BLaER1 treated with 17β-estradiol and CSF1 and Interleukin-3, amounts not matched to agents 10 nM and 100 nM (cell line): ENCODE measurements around the gene MAMDC2.

Experiments
- H3K27ac ChIP-seq, 11 experiments: shearing (Covaris generic); formaldehyde crosslinking; 2 replicates each; pipeline ENCODE4 v1.8.1; 2022
- H3K27me3 ChIP-seq, 11 experiments: shearing (Covaris generic); formaldehyde crosslinking; 2 replicates each; pipeline ENCODE4 v1.8.1; 2022
- H3K36me3 ChIP-seq, 11 experiments: shearing (Covaris generic); formaldehyde crosslinking; 2 replicates each; pipeline ENCODE4 v1.8.1; 2022
- H3K4me1 ChIP-seq, 10 experiments: shearing (Covaris generic); formaldehyde crosslinking; 2 replicates each; pipeline ENCODE4 v1.8.1; 2022
- H3K4me2 ChIP-seq, 11 experiments: shearing (Covaris generic); formaldehyde crosslinking; 2 replicates each; pipeline ENCODE4 v1.8.1; 2022
- H3K4me3 ChIP-seq, 10 experiments: shearing (Covaris generic); formaldehyde crosslinking; 2 replicates each; pipeline ENCODE4 v1.8.1; 2022
- H3K9ac ChIP-seq, 11 experiments: shearing (Covaris generic); formaldehyde crosslinking; 2 replicates each; pipeline ENCODE4 v1.8.1; 2022
- H3K9me3 ChIP-seq, 11 experiments: shearing (Covaris generic); formaldehyde crosslinking; replicated peaks in 1 of 11; 2 replicates each; pipeline ENCODE4 v1.8.1; 2022
- H4K20me1 ChIP-seq, 11 experiments: shearing (Covaris generic); formaldehyde crosslinking; 2 replicates each; pipeline ENCODE4 v1.8.1; 2022
- Cebpa-rat ChIP-seq, 11 experiments: shearing (Covaris generic); IDR thresholded peaks; 2 replicates each; pipeline ENCODE4 v1.8.1; 2022

The MAMDC2 gene

GRCh38 chr9:70119786-70120185 lies 76.1 kb downstream of the MAMDC2 start:
- no peaks in the 10 kb centered on the region for H3K36me3 ChIP-seq
- no peak overlapping the region for H3K4me2 ChIP-seq
- H3K27me3 ChIP-seq, result no peaks in the 10 kb centered on the region
- H3K4me3 ChIP-seq, result no peak overlapping the region
- no peaks in the 10 kb centered on the region for H3K9me3 ChIP-seq
- H3K9ac ChIP-seq, result no peak overlapping the region
- TF ChIP-seq Cebpa-rat (IDR thresholded peaks at IDR 0.05), result no peak
- H3K4me1 ChIP-seq, result peaks cover 0 to 9% (median 5%) of the 10 kb centered on the region in 10 experiments; a peak in 7 of 20 replicates
- H3K27ac ChIP-seq, result no peak overlapping the region
- no peaks in the 10 kb centered on the region for H4K20me1 ChIP-seq

- Histone ChIP-seq H3K4me3 (no peak overlapping the region), H3K27ac (no peak overlapping the region), H3K36me3 (no peaks in the 10 kb centered on the region), H3K4me1 (peaks cover 0 to 9% (median 4%) of the 10 kb centered on the region in 10 experiments; a peak in 7 of 20 replicates), H3K9ac (no peak overlapping the region), H3K4me2 (peak overlapping the region in 7 of 11 experiments; percentile 1 to 25 (median 20); a peak in 5 of 22 replicates), H3K27me3 (no peaks in the 10 kb centered on the region), H4K20me1 (no peaks in the 10 kb centered on the region), H3K9me3 (no peaks in the 10 kb centered on the region)
- TF ChIP-seq Cebpa-rat (IDR thresholded peaks at IDR 0.05), result no peak
Observed at GRCh38 chr9:70120834-70121510, 77.3 kb downstream of the MAMDC2 start.

- H3K36me3 ChIP-seq, result no peaks in the 10 kb centered on the region
- no peaks in the 10 kb centered on the region for H4K20me1 ChIP-seq
- H3K27me3 ChIP-seq, result no peaks in the 10 kb centered on the region
- no peak overlapping the region for H3K27ac ChIP-seq
- no peak overlapping the region for H3K9ac ChIP-seq
- TF ChIP-seq Cebpa-rat (IDR thresholded peaks at IDR 0.05), result no peak
- no peak overlapping the region for H3K4me3 ChIP-seq
- no peaks in the 10 kb centered on the region for H3K9me3 ChIP-seq
- H3K4me2 ChIP-seq, result no peak overlapping the region
- peaks cover 0 to 9% (median 3%) of the 10 kb centered on the region in 10 experiments; a peak in 5 of 20 replicates for H3K4me1 ChIP-seq
Observed at GRCh38 chr9:70121818-70122436, 78.3 kb downstream of the MAMDC2 start.

GRCh38 chr9:70123695-70124094 lies 80.0 kb downstream of the MAMDC2 start:
- Histone ChIP-seq H3K4me2 (no peak overlapping the region), H3K9me3 (no peaks in the 10 kb centered on the region), H3K27me3 (no peaks in the 10 kb centered on the region), H4K20me1 (no peaks in the 10 kb centered on the region), H3K4me3 (no peak overlapping the region), H3K36me3 (no peaks in the 10 kb centered on the region), H3K4me1 (peaks cover 0 to 9% (median 3%) of the 10 kb centered on the region in 10 experiments; a peak in 5 of 20 replicates), H3K9ac (no peak overlapping the region), H3K27ac (no peak overlapping the region)
- no peak for TF ChIP-seq Cebpa-rat (IDR thresholded peaks at IDR 0.05)

- Histone ChIP-seq H3K4me1 (peaks cover 0 to 5% (median 1%) of the 10 kb centered on the region in 10 experiments; a peak in 5 of 20 replicates), H3K27ac (no peak overlapping the region), H3K9me3 (no peaks in the 10 kb centered on the region), H3K36me3 (no peaks in the 10 kb centered on the region), H3K4me3 (no peak overlapping the region), H4K20me1 (no peaks in the 10 kb centered on the region), H3K9ac (no peak overlapping the region), H3K4me2 (no peak overlapping the region), H3K27me3 (no peaks in the 10 kb centered on the region)
- no peak for TF ChIP-seq Cebpa-rat (IDR thresholded peaks at IDR 0.05)
Observed at GRCh38 chr9:70125621-70126263, 82.1 kb downstream of the MAMDC2 start.

- no peak overlapping the region for H3K27ac ChIP-seq
- no peak overlapping the region for H3K9ac ChIP-seq
- no peaks in the 10 kb centered on the region for H3K4me1 ChIP-seq
- no peaks in the 10 kb centered on the region for H4K20me1 ChIP-seq
- H3K36me3 ChIP-seq, result no peaks in the 10 kb centered on the region
- TF ChIP-seq Cebpa-rat (IDR thresholded peaks at IDR 0.05), result no peak
- no peak overlapping the region for H3K4me2 ChIP-seq
- no peaks in the 10 kb centered on the region for H3K27me3 ChIP-seq
- no peaks in the 10 kb centered on the region for H3K9me3 ChIP-seq
- H3K4me3 ChIP-seq, result no peak overlapping the region
Observed at GRCh38 chr9:70127036-70127435, 83.4 kb downstream of the MAMDC2 start.

- Histone ChIP-seq H3K4me2 (no peak overlapping the region), H3K4me1 (no peaks in the 10 kb centered on the region), H3K27ac (no peak overlapping the region), H4K20me1 (no peaks in the 10 kb centered on the region), H3K36me3 (no peaks in the 10 kb centered on the region), H3K9me3 (no peaks in the 10 kb centered on the region), H3K9ac (no peak overlapping the region), H3K27me3 (no peaks in the 10 kb centered on the region), H3K4me3 (no peak overlapping the region)
- no peak for TF ChIP-seq Cebpa-rat (IDR thresholded peaks at IDR 0.05)
Observed at GRCh38 chr9:70127540-70128416, 84.1 kb downstream of the MAMDC2 start.

- H3K4me1 ChIP-seq, result no peaks in the 10 kb centered on the region
- no peaks in the 10 kb centered on the region for H3K9me3 ChIP-seq
- TF ChIP-seq Cebpa-rat (IDR thresholded peaks at IDR 0.05), result no peak
- no peaks in the 10 kb centered on the region for H3K27me3 ChIP-seq
- H3K4me2 ChIP-seq, result no peak overlapping the region
- no peak overlapping the region for H3K27ac ChIP-seq
- H3K36me3 ChIP-seq, result no peaks in the 10 kb centered on the region
- no peak overlapping the region for H3K4me3 ChIP-seq
- no peak overlapping the region for H3K9ac ChIP-seq
- H4K20me1 ChIP-seq, result no peaks in the 10 kb centered on the region
Observed at GRCh38 chr9:70130266-70130665, 86.6 kb downstream of the MAMDC2 start.

GRCh38 chr9:70131296-70131695 lies 87.6 kb downstream of the MAMDC2 start:
- Histone ChIP-seq H3K36me3 (no peaks in the 10 kb centered on the region), H3K27ac (no peak overlapping the region), H3K4me3 (no peak overlapping the region), H3K9me3 (no peaks in the 10 kb centered on the region), H3K9ac (no peak overlapping the region), H3K4me1 (no peaks in the 10 kb centered on the region), H3K27me3 (no peaks in the 10 kb centered on the region), H3K4me2 (no peak overlapping the region), H4K20me1 (no peaks in the 10 kb centered on the region)
- no peak for TF ChIP-seq Cebpa-rat (IDR thresholded peaks at IDR 0.05)
